WTC11 (cell line): Measurements from ENCODE around the gene IFT52. TPM values are rescaled to one million over a fixed set of nuclear protein-coding genes. Genes with fewer than 3 reads are reported as not detected.

Experiments used
- ATAC-seq: fragments of 200-7000 bp; cut with Tn5 transposase; 2 replicates; pipeline ENCODE4 v1.10.0; 2021; ENCODE audit warnings: mild to moderate bottlenecking, moderate library complexity
- CTCF ChIA-PET: fragments of 300-600 bp; sonication (Branson Sonifier 250); formaldehyde crosslinking; loops from one replicate; lab custom pipeline; 2021; ENCODE audit warnings: antibody characterized with exemption; lab: Charles Lee
- POLR2A ChIA-PET: fragments of 350-600 bp; sonication (Branson Sonifier 250); formaldehyde crosslinking; loops from one replicate; lab custom pipeline; 2021; ENCODE audit warnings: antibody characterized with exemption; lab: Charles Lee
- DNase-seq: peaks from one replicate; pipeline ENCODE4 v3.0.0; 2021; ENCODE audit warnings: low spot score
- H3K27ac Mint-ChIP-seq: 2 replicates; pipeline ENCODE4 v1.8.0; 2021; ENCODE audit warnings: mixed read lengths
- H3K27me3 Mint-ChIP-seq: 2 replicates; pipeline ENCODE4 v1.8.0; 2021; ENCODE audit warnings: low read depth, mild to moderate bottlenecking, moderate library complexity, mixed read lengths
- H3K36me3 Mint-ChIP-seq: 2 replicates; pipeline ENCODE4 v1.8.0; 2021; ENCODE audit warnings: mixed read lengths
- H3K4me1 Mint-ChIP-seq: 2 replicates; pipeline ENCODE4 v1.8.0; 2022; ENCODE audit warnings: mixed read lengths
- H3K4me3 Mint-ChIP-seq: 2 replicates; pipeline ENCODE4 v1.8.0; 2021; ENCODE audit warnings: mild to moderate bottlenecking, moderate library complexity, mixed read lengths
- H3K9me3 Mint-ChIP-seq: 2 replicates; pipeline ENCODE4 v1.8.0; 2021; ENCODE audit warnings: mixed read lengths
- ATF2 ChIP-seq: sonication (generic); formaldehyde crosslinking; IDR thresholded peaks from 2 replicates; pipeline ENCODE4 v1.8.1; 2022; ENCODE audit warnings: low read depth, missing genetic modification reagents, borderline replicate concordance
- ATF3 ChIP-seq: sonication (generic); formaldehyde crosslinking; conservative IDR thresholded peaks from 2 replicates; pipeline ENCODE4 v1.8.1; 2022; ENCODE audit warnings: mild to moderate bottlenecking, missing genetic modification reagents
- CBFB ChIP-seq: sonication (generic); formaldehyde crosslinking; IDR thresholded peaks from 2 replicates; pipeline ENCODE4 v1.8.1; 2022; ENCODE audit warnings: mild to moderate bottlenecking, low read depth, missing genetic modification reagents
- CREB1 ChIP-seq: sonication (generic); formaldehyde crosslinking; IDR thresholded peaks from 2 replicates; pipeline ENCODE4 v1.8.0; 2023; ENCODE audit warnings: mild to moderate bottlenecking, missing genetic modification reagents
- ERG ChIP-seq: fragments of 250-450 bp; sonication (Bioruptor Pico); IDR thresholded peaks from 2 replicates; pipeline ENCODE4 v1.8.0; 2021; ENCODE audit warnings: mild to moderate bottlenecking
- IRF2 ChIP-seq: sonication (generic); formaldehyde crosslinking; IDR thresholded peaks from 2 replicates; pipeline ENCODE4 v1.8.0; 2022; ENCODE audit warnings: low read depth, missing genetic modification reagents, borderline replicate concordance
- JAZF1 ChIP-seq: fragments of 250-450 bp; sonication (Bioruptor Pico); IDR thresholded peaks from 2 replicates; pipeline ENCODE4 v1.9.0; 2021; ENCODE audit warnings: moderate library complexity, mild to moderate bottlenecking, inconsistent platforms
- KAT7 ChIP-seq: sonication (generic); formaldehyde crosslinking; IDR thresholded peaks from 2 replicates; pipeline ENCODE4 v1.8.1; 2023; ENCODE audit warnings: missing genetic modification reagents, mild to moderate bottlenecking, borderline replicate concordance
- MXD4 ChIP-seq: fragments of 250-450 bp; sonication (Bioruptor Pico); IDR thresholded peaks from 2 replicates; pipeline ENCODE4 v1.8.0; 2021; ENCODE audit warnings: mild to moderate bottlenecking, moderate library complexity, borderline replicate concordance
- NFATC4 ChIP-seq: fragments of 250-450 bp; sonication (Bioruptor Pico); IDR thresholded peaks from 2 replicates; pipeline ENCODE4 v1.9.0; 2021; ENCODE audit warnings: mild to moderate bottlenecking
- NFYB ChIP-seq: sonication (generic); formaldehyde crosslinking; conservative IDR thresholded peaks from 2 replicates; pipeline ENCODE4 v1.8.0; 2022; ENCODE audit warnings: low read depth, missing genetic modification reagents
- PREB ChIP-seq: sonication (generic); formaldehyde crosslinking; IDR thresholded peaks from 2 replicates; pipeline ENCODE4 v1.8.1; 2022; ENCODE audit warnings: mild to moderate bottlenecking, missing genetic modification reagents, moderate library complexity, borderline replicate concordance
- TCF7 ChIP-seq: sonication (generic); formaldehyde crosslinking; IDR thresholded peaks from 2 replicates; pipeline ENCODE4 v1.8.0; 2022; ENCODE audit warnings: mild to moderate bottlenecking, low read depth, missing genetic modification reagents, moderate library complexity
- TEAD4 ChIP-seq: sonication (generic); formaldehyde crosslinking; IDR thresholded peaks from 2 replicates; pipeline ENCODE4 v1.8.0; 2022; ENCODE audit warnings: mild to moderate bottlenecking, missing genetic modification reagents
- USF1 ChIP-seq: sonication (generic); formaldehyde crosslinking; IDR thresholded peaks from 2 replicates; pipeline ENCODE4 v1.8.0; 2022; ENCODE audit warnings: mild to moderate bottlenecking, missing genetic modification reagents
- USF2 ChIP-seq: sonication (generic); formaldehyde crosslinking; IDR thresholded peaks from 2 replicates; pipeline ENCODE4 v1.8.1; 2023; ENCODE audit warnings: mild to moderate bottlenecking, missing genetic modification reagents, moderate library complexity
- ZMAT4 ChIP-seq: fragments of 250-450 bp; sonication (Bioruptor Pico); IDR thresholded peaks from 2 replicates; pipeline ENCODE4 v1.9.0; 2021; ENCODE audit warnings: mild to moderate bottlenecking
- ZNF263 ChIP-seq: sonication (generic); formaldehyde crosslinking; IDR thresholded peaks from 2 replicates; pipeline ENCODE4 v1.8.1; 2022; ENCODE audit warnings: low read depth, mild to moderate bottlenecking, moderate library complexity, missing genetic modification reagents
- ZNF317 ChIP-seq: sonication (generic); formaldehyde crosslinking; IDR thresholded peaks from 2 replicates; pipeline ENCODE4 v1.8.1; 2023; ENCODE audit warnings: low read depth, mild to moderate bottlenecking, moderate library complexity, missing genetic modification reagents, borderline replicate concordance
- ZNF425 ChIP-seq: fragments of 250-450 bp; sonication (Bioruptor Pico); conservative IDR thresholded peaks from 2 replicates; pipeline ENCODE4 v1.9.0; 2021; ENCODE audit warnings: mild to moderate bottlenecking
- ZNF512 ChIP-seq: sonication (generic); formaldehyde crosslinking; IDR thresholded peaks from 2 replicates; pipeline ENCODE4 v1.8.1; 2022; ENCODE audit warnings: missing genetic modification reagents, borderline replicate concordance
- total RNA-seq: library from RNA; stranded (reverse); gene quantifications from 3 replicates; pipeline ENCODE4 v1.2.3, GENCODE V29; 2021

The IFT52 gene
- total RNA-seq, 1 experiment from 2014 or later = 27.5 TPM

- H3K36me3 Mint-ChIP-seq = peaks cover 33% of the 10 kb centered on the region
- no peak for ATAC-seq
- H3K27me3 Mint-ChIP-seq = peaks cover 3% of the 10 kb centered on the region; the same call in 1 of the 2 replicates
- H3K27ac Mint-ChIP-seq = no peak overlapping the region
- no peak for DNase-seq
- no peak overlapping the region for H3K4me3 Mint-ChIP-seq
- TF ChIP-seq ZNF317 (CRISPR knock-in tag) = no peak
- no peak for TF ChIP-seq NFYB (CRISPR knock-in tag)
- no peak for TF ChIP-seq ZNF512 (CRISPR knock-in tag)
- no peak for TF ChIP-seq ATF3 (CRISPR knock-in tag)
- TF ChIP-seq USF2 (CRISPR knock-in tag) = no peak
- TF ChIP-seq CREB1 = no peak
- no peak for TF ChIP-seq IRF2
- no peak for TF ChIP-seq ZNF263 (CRISPR knock-in tag)
- no peak for TF ChIP-seq CBFB
- no peak for TF ChIP-seq JAZF1 (CRISPR knock-in tag)
- CTCF ChIA-PET = no interaction called here
- H3K4me1 Mint-ChIP-seq = no peaks in the 10 kb centered on the region
- POLR2A ChIA-PET = no interaction called here
- H3K9me3 Mint-ChIP-seq = peaks cover 17% of the 10 kb centered on the region
These were observed 47.6 kb upstream of the IFT52 start for GRCh38 chr20:43543138-43543537.

- DNase-seq (no peak), ATAC-seq (no peak)
- Mint-ChIP-seq H3K4me1 (no peaks in the 10 kb centered on the region), H3K9me3 (peaks cover 19% of the 10 kb centered on the region), H3K4me3 (no peak overlapping the region), H3K27me3 (peaks cover 3% of the 10 kb centered on the region; the same call in 1 of the 2 replicates), H3K36me3 (peaks cover 36% of the 10 kb centered on the region), H3K27ac (no peak overlapping the region)
- TF ChIP-seq USF2 (CRISPR knock-in tag) (no peak), ZNF317 (CRISPR knock-in tag) (no peak), TCF7 (CRISPR knock-in tag) (no peak), ZMAT4 (CRISPR knock-in tag) (no peak), USF1 (no peak), TEAD4 (CRISPR knock-in tag) (no peak), MXD4 (CRISPR knock-in tag) (no peak), ATF2 (CRISPR knock-in tag) (no peak), KAT7 (CRISPR knock-in tag) (no peak), ZNF425 (CRISPR knock-in tag) (no peak), ERG (CRISPR knock-in tag) (no peak), CBFB (no peak), PREB (no peak), NFATC4 (no peak)
- CTCF ChIA-PET = no interaction called here
- POLR2A ChIA-PET = no interaction called here
These were observed 46.2 kb upstream of the IFT52 start for GRCh38 chr20:43544501-43544900.
